ENCODE data around the gene ANKRD63.

DNA sequence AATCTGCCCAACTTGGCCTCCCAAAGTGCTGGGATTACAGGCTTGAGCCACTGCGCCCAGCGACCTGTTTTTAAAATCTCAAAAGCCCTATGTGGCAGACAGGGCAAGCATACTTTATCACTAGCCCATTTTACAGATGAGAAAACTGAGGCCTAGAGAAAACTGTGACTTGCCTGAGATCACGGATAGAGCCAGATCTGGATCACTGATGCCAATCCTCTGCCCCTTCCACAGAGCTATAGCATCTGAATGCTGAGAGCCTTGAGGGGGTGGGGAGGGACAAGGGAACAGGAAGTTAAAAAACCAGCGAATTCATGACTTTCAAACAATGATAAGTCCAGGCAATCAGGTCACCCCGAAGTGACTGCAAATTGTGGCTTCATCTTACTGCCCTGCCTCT is 7.3 kb downstream of the ANKRD63 start:
- TF ChIP-seq YY1 (IDR thresholded peaks at IDR 0.05; ENCODE audit: insufficient read depth, insufficient read length) (no peak), ZNF274 (IDR thresholded peaks at IDR 0.05; ENCODE audit: low read depth, low read length) (no peak), SUZ12 (IDR thresholded peaks at IDR 0.05; ENCODE audit: extremely low read depth, insufficient read depth, insufficient read length) (no peak)

All from NT2/D1 (cell line).